Stomach smooth muscle (tissue), 2 donors: ENCODE data around the gene ZFY.
A peak's percentile ranks its signal among the peaks of the same experiment; 100 is the strongest.

Source experiments
- H3K27ac ChIP-seq: one replicate; pipeline ENCODE4 v1.7.0; 2013; ENCODE audit warnings: mild to moderate bottlenecking, low read length, inconsistent platforms
- H3K27me3 ChIP-seq, 2 donors: one replicate each; pipeline ENCODE4 v1.7.0; 2013; ENCODE audit warnings: low read length in 2 of 2; ENCODE audit not compliant: insufficient read depth in 2 of 2, control insufficient read depth in 1 of 2
- H3K36me3 ChIP-seq, 2 donors: one replicate each; pipeline ENCODE4 v1.7.0; 2013; ENCODE audit warnings: low read length in 2 of 2; ENCODE audit not compliant: control insufficient read depth in 2 of 2, insufficient read depth in 2 of 2
- H3K4me1 ChIP-seq: one replicate; pipeline ENCODE4 v1.7.0; 2013; ENCODE audit warnings: low read length; ENCODE audit not compliant: control insufficient read depth, insufficient read depth
- H3K4me3 ChIP-seq, 2 donors: one replicate each; pipeline ENCODE4 v1.7.0; 2013; ENCODE audit warnings: low read length in 2 of 2
- H3K9ac ChIP-seq, 2 donors: one replicate each; pipeline ENCODE4 v1.7.0; 2013; ENCODE audit warnings: low read length in 2 of 2, mild to moderate bottlenecking in 1 of 2
- H3K9me3 ChIP-seq, 2 donors: one replicate each; pipeline ENCODE4 v1.7.0; 2013; ENCODE audit warnings: low read length in 2 of 2; ENCODE audit not compliant: control insufficient read depth in 2 of 2
- donor health status: healthy.
- donor health status: Pancreatic carcinoma.

ZFY gene

GRCh38 chrY:2936436-2936750 lies 1.2 kb downstream of the ZFY start:
- Histone ChIP-seq H3K4me3 (peak overlapping the region in 1 of 2 donors; percentile 82), H3K4me1 (no peaks in the 10 kb centered on the region), H3K9me3 (no peaks in the 10 kb centered on the region), H3K9ac (peak overlapping the region in 1 of 2 donors; percentile 90), H3K36me3 (no peaks in the 10 kb centered on the region), H3K27me3 (no peaks in the 10 kb centered on the region), H3K27ac (no peak overlapping the region)

DNA sequence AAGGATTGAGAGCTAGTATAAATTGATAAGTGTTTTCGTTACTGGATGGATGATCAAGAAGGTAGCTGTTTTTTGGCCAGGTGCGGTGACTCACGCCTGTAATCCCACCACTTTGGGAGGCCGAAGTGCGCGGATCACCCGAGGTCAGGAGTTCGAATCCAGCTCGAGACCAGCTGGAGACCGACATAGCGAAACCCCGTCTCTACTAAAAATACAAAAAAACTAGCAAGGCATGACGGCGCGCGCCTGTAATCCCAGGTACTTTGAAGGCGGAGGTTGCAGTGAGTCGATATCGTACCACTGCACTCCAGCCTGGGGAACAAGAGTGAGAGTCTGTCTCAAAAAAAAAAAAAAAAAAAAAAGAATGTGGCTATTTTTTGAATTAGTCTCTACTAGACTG lies 2.0 kb downstream of the ZFY start:
- Histone ChIP-seq H3K36me3 (no peaks in the 10 kb centered on the region), H3K27me3 (no peaks in the 10 kb centered on the region), H3K27ac (no peak overlapping the region), H3K4me1 (no peaks in the 10 kb centered on the region), H3K9ac (peak overlapping the region in 1 of 2 donors; percentile 90), H3K9me3 (no peaks in the 10 kb centered on the region), H3K4me3 (no peak overlapping the region)

GRCh38 chrY:2949590-2950252 lies 14.5 kb downstream of the ZFY start:
- H3K4me1 ChIP-seq: no peaks in the 10 kb centered on the region
- no peak overlapping the region for H3K4me3 ChIP-seq
- no peak overlapping the region for H3K27ac ChIP-seq
- H3K36me3 ChIP-seq: no peaks in the 10 kb centered on the region
- no peak overlapping the region for H3K9ac ChIP-seq
- no peaks in the 10 kb centered on the region for H3K27me3 ChIP-seq
- H3K9me3 ChIP-seq: no peaks in the 10 kb centered on the region

DNA sequence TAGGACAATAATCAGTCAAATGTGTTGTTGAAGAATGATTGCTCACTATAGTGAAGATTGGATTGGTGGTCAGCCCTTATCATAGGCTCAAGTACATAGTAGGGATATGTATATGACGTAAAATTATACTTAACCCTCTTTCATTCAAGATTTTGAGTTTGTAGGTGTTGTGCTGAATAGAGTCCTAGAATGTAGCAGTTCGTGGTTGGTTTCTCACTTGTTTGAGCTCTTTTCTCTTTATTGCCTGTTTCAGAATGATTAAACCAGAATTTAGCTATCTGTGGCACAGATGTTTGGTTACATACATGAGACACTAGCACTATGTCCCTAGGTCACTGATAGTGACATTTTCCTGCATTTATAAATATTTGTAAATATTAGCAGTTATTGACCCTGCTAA lies 15.5 kb downstream of the ZFY start:
- no peak overlapping the region for H3K9ac ChIP-seq
- H3K27ac ChIP-seq: no peak overlapping the region
- no peak overlapping the region for H3K4me3 ChIP-seq
- no peaks in the 10 kb centered on the region for H3K9me3 ChIP-seq
- H3K4me1 ChIP-seq: no peaks in the 10 kb centered on the region
- no peaks in the 10 kb centered on the region for H3K27me3 ChIP-seq
- no peaks in the 10 kb centered on the region for H3K36me3 ChIP-seq

DNA sequence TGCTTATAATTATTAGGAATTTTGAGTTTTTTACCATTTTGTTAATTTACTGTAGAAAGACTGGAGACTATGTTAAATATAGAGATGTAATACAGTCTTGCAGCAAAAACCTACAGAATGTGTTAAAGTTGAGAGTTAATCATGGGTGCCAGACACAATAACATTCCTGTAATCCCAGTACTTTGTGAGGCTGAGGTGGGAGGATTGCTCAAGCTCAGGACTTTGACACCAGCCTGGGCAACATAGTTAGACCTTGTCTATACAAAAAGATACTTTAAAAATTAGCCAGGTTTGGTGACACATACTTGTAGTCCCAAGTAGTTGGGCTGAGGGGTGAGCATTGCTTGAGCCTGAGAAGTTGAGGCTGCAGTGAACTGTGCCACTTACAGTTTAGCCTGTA lies 17.7 kb downstream of the ZFY start:
- Histone ChIP-seq H3K36me3 (no peaks in the 10 kb centered on the region), H3K4me1 (no peaks in the 10 kb centered on the region), H3K27ac (no peak overlapping the region), H3K9ac (no peak overlapping the region), H3K9me3 (no peaks in the 10 kb centered on the region), H3K4me3 (no peak overlapping the region), H3K27me3 (no peaks in the 10 kb centered on the region)

- Histone ChIP-seq H3K4me3 (no peak overlapping the region), H3K4me1 (no peaks in the 10 kb centered on the region), H3K27ac (no peak overlapping the region), H3K9me3 (no peaks in the 10 kb centered on the region), H3K27me3 (no peaks in the 10 kb centered on the region), H3K9ac (no peak overlapping the region), H3K36me3 (no peaks in the 10 kb centered on the region)
Measured at GRCh38 chrY:2954735-2955134, 19.6 kb downstream of the ZFY start.

- Histone ChIP-seq H3K27me3 (no peaks in the 10 kb centered on the region), H3K9me3 (no peaks in the 10 kb centered on the region), H3K27ac (no peak overlapping the region), H3K4me3 (no peak overlapping the region), H3K36me3 (no peaks in the 10 kb centered on the region), H3K9ac (no peak overlapping the region), H3K4me1 (no peaks in the 10 kb centered on the region)
Measured at GRCh38 chrY:2955561-2955960, 20.4 kb downstream of the ZFY start.

GRCh38 chrY:2962061-2962460 lies 26.9 kb downstream of the ZFY start:
- Histone ChIP-seq H3K4me1 (no peaks in the 10 kb centered on the region), H3K9ac (no peak overlapping the region), H3K9me3 (no peaks in the 10 kb centered on the region), H3K27ac (no peak overlapping the region), H3K4me3 (no peak overlapping the region), H3K27me3 (no peaks in the 10 kb centered on the region), H3K36me3 (no peaks in the 10 kb centered on the region)

GRCh38 chrY:2964814-2965213 lies 29.6 kb downstream of the ZFY start:
- Histone ChIP-seq H3K27me3 (no peaks in the 10 kb centered on the region), H3K9me3 (no peaks in the 10 kb centered on the region), H3K36me3 (no peaks in the 10 kb centered on the region), H3K9ac (no peak overlapping the region), H3K27ac (no peak overlapping the region), H3K4me3 (no peak overlapping the region), H3K4me1 (no peaks in the 10 kb centered on the region)

GRCh38 chrY:2965629-2966028 lies 30.4 kb downstream of the ZFY start:
- Histone ChIP-seq H3K27ac (no peak overlapping the region), H3K9me3 (no peaks in the 10 kb centered on the region)

GRCh38 chrY:2969561-2969960 lies 34.4 kb downstream of the ZFY start:
- H3K27ac ChIP-seq: no peak overlapping the region
- no peak overlapping the region for H3K9ac ChIP-seq
- no peaks in the 10 kb centered on the region for H3K4me1 ChIP-seq
- H3K4me3 ChIP-seq: no peak overlapping the region
- no peaks in the 10 kb centered on the region for H3K9me3 ChIP-seq
- H3K36me3 ChIP-seq: no peaks in the 10 kb centered on the region
- H3K27me3 ChIP-seq: no peaks in the 10 kb centered on the region

More at GRCh38 chrY:2965629-2966028, 30.4 kb downstream of the ZFY start:
- H3K4me1 ChIP-seq: no peaks in the 10 kb centered on the region
- H3K27me3 ChIP-seq: no peaks in the 10 kb centered on the region
- no peaks in the 10 kb centered on the region for H3K36me3 ChIP-seq
- H3K4me3 ChIP-seq: no peak overlapping the region
- no peak overlapping the region for H3K9ac ChIP-seq
